Activated gamma-delta T cell (primary cell): ENCODE data around the gene SHLD2.
"Not testable (repeated sequence)": the region's sequence is repeated elsewhere in the genome, so short reads cannot be mapped to it uniquely, and the experiment has no call there.

Experiments
- DNase-seq: peaks from one replicate; lab custom pipeline; 2025; lab: John Stamatoyannopoulos, UW

The SHLD2 gene

DNA sequence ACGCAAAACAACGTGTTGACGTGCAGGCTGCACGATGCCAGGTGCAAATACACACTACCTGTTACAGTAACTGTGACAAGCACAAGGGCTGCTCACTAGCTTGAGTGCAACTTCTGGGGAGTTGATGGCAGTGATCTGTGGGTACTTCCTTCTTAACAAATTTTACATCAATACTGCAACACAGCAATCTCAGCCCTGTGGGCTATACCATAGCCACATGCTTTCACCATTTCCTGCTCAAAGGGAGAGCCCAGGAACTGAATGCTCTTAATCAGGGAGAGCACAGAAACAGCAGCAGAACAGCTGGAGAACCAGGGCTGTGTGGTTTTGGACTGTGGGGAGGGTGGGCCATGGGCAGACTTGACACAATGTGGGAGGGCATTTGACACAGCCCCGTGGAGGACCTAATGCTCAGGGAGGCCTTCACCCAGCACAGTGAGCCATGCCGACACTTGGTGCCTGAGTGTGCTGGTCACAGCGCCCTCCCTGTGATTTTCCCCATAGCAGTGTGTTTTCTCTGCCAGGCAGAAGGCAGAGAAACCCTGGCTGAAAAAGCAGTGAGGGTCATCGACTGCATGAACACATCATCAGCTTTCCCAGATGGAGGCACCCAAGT is 118.3 kb downstream of the SHLD2 start:
- not testable (repeated sequence) for DNase-seq

- not testable (repeated sequence) for DNase-seq
Measured at GRCh38 chr10:87213806-87214205, 118.8 kb downstream of the SHLD2 start.

GRCh38 chr10:87216120-87216519 is 121.1 kb downstream of the SHLD2 start:
- DNase-seq = not testable (repeated sequence)

DNA sequence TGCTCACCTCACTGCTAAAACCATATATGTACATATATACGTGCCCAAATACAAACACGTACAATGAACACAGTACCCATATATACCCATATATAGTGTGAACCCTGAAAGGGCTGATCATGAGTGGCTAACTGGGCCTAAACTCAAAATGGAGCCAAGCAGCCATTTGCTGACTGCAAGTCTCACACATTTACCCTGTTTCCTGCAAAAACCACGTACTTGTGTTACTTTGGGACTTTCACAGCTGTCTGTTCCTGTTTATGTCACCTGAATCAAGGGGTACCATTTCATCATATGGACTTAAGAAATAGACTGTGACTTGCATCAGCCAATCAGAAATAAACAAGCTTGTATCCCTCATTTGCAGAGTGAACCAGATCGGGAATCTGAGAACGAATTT is 124.4 kb downstream of the SHLD2 start:
- DNase-seq = not testable (repeated sequence)

DNA sequence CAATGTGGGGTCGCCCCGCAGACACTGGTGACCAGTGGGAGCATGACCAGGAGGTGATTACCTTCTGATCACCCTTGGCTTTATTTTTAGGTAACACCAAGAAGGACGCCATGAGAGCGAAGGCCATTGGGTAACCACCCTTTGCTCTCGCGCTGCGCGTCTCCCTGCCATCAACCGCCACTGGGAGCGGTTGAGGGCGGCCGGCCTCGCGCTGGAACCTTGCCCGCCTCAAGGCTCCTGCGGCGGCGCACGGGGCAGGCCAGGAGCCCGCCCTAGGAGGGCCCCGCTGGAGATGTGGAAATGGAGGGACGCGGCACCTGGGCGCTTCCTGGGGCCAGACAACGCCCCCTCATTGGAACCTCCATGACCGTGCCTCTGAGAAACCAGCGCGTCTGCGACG is 127.8 kb downstream of the SHLD2 start:
- not testable (repeated sequence) for DNase-seq

GRCh38 chr10:87225148-87225547 is 130.1 kb downstream of the SHLD2 start, which contains the start of gene NUTM2A:
Gene NUTM2A (plus strand): TSS chr10:87225448. CDS start chr10:87225831, 383 bp downstream.
- not testable (repeated sequence) for DNase-seq

GRCh38 chr10:87228247-87228646 is 133.2 kb downstream of the SHLD2 start:
- DNase-seq = not testable (repeated sequence)

GRCh38 chr10:87229211-87229610 is 134.2 kb downstream of the SHLD2 start:
- DNase-seq = not testable (repeated sequence)

GRCh38 chr10:87234854-87235253 is 139.8 kb downstream of the SHLD2 start:
- not testable (repeated sequence) for DNase-seq

DNA sequence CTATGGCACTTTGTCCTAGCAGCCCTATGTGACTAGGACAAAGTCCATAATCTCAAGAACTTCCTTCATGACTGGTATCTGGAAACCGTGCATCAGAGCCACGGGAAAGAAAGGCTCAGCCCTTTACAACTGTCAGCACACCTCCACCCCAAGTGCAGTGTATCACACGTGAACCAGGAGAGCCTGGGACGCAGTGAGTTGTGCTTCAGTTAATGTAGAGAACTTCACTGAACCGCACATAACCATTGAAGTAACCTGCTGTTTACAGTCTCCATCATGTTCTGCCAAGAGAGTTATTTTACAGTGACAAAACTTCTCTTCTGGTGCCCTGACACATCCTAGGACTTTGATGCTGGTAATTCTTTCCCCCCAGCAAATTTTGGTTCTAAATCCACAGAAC is 142.2 kb downstream of the SHLD2 start:
- not testable (repeated sequence) for DNase-seq

GRCh38 chr10:87239346-87239808 is 144.4 kb downstream of the SHLD2 start:
- DNase-seq = not testable (repeated sequence)
